H1 (cell line): ENCODE data around the gene KHDC4. TPM values are rescaled to one million over a fixed set of nuclear protein-coding genes. Genes with fewer than 3 reads are reported as not detected.

Source experiments
- CEBPB ChIP-seq: IDR thresholded peaks from 2 replicates; pipeline ENCODE4 v1.6.1; 2012; ENCODE audit warnings: low read depth, low read length
- EGR1 ChIP-seq: IDR thresholded peaks from 2 replicates; pipeline ENCODE4 v1.6.1; 2011; ENCODE audit warnings: low read depth, low read length, borderline replicate concordance
- KDM5A ChIP-seq: fragments of 200-600 bp; IDR thresholded peaks from 2 replicates; pipeline ENCODE4 v1.7.1; 2012; ENCODE audit warnings: mild to moderate bottlenecking, low read length, inconsistent platforms, mixed read lengths
- NANOG ChIP-seq: IDR thresholded peaks from 2 replicates; pipeline ENCODE4 v1.6.1; 2011; ENCODE audit warnings: low read length, low read depth, mild to moderate bottlenecking, inconsistent platforms; ENCODE audit not compliant: insufficient read depth, poor library complexity, severe bottlenecking
- RNF2 ChIP-seq: fragments of 200-900, 300-1000 bp; sonication (generic); IDR thresholded peaks from 2 replicates; pipeline ENCODE4 v1.7.1; 2016; ENCODE audit warnings: borderline replicate concordance, low read depth, mild to moderate bottlenecking, antibody characterized with exemption, low read length; ENCODE audit not compliant: poor library complexity, severe bottlenecking; ENCODE audit errors: missing control alignments
- SAP30 ChIP-seq: fragments of 300-600 bp; sonication (generic); IDR thresholded peaks from 2 replicates; pipeline ENCODE4 v1.7.1; 2012; ENCODE audit warnings: low read length, moderate library complexity, mild to moderate bottlenecking, inconsistent platforms; ENCODE audit not compliant: insufficient read depth, insufficient replicate concordance
- polyA plus RNA-seq, 7 experiments: library from polyadenylated mRNA; depleted of rRNA in 3 of 7; stranded (reverse) in 5 of 7; unstranded in 2 of 7; fragments of >200 nt in 5 of 7; fragments of 200-250 nt in 2 of 7; gene quantifications; 1 replicate in 5 of 7; 2 replicates in 1 of 7; 4 replicates in 1 of 7; pipeline versions ENCODE4 v1.2.1 to v1.2.3, GENCODE V29; 2011 to 2013; ENCODE audit warnings: missing spikeins in 2 of 7, mixed read lengths in 2 of 7
- total RNA-seq: library from RNA; stranded (reverse); fragmentation: NEBNext Ultra II Directional; extraction: Animal tissue kit (Norgen Biotek cat#: 25700); gene quantifications from 2 replicates; pipeline ENCODE4 v1.2.1, GENCODE V29; 2021
- TF ChIP-seq, protein P1 (sequence below): IDR thresholded peaks from 2 replicates; pipeline ENCODE4 v1.6.1; 2012; ENCODE audit warnings: inconsistent platforms
- TF ChIP-seq, protein P2 (sequence below): fragments of 300-600 bp; sonication (generic); IDR thresholded peaks from 2 replicates; pipeline ENCODE4 v1.7.1; 2012; ENCODE audit warnings: low read length, moderate library complexity, mild to moderate bottlenecking, inconsistent platforms; ENCODE audit not compliant: insufficient replicate concordance

The KHDC4 gene
- total and polyA plus RNA-seq, 2 of the 8 experiments (the other 6 are each of a cell fraction or from before 2014, with no cell fraction given), result 56.6 to 81.1 TPM

GRCh38 chr1:155931332-155932038 lies 2.7 kb downstream of the KHDC4 start (continued):
- TF ChIP-seq NANOG (no peak), RNF2 (no peak), KDM5A (no peak), EGR1 (no peak), CEBPB (no peak), SAP30 (no peak)
- TF ChIP-seq, protein P1, sequence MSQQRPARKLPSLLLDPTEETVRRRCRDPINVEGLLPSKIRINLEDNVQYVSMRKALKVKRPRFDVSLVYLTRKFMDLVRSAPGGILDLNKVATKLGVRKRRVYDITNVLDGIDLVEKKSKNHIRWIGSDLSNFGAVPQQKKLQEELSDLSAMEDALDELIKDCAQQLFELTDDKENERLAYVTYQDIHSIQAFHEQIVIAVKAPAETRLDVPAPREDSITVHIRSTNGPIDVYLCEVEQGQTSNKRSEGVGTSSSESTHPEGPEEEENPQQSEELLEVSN, result no peak
- TF ChIP-seq, protein P2, sequence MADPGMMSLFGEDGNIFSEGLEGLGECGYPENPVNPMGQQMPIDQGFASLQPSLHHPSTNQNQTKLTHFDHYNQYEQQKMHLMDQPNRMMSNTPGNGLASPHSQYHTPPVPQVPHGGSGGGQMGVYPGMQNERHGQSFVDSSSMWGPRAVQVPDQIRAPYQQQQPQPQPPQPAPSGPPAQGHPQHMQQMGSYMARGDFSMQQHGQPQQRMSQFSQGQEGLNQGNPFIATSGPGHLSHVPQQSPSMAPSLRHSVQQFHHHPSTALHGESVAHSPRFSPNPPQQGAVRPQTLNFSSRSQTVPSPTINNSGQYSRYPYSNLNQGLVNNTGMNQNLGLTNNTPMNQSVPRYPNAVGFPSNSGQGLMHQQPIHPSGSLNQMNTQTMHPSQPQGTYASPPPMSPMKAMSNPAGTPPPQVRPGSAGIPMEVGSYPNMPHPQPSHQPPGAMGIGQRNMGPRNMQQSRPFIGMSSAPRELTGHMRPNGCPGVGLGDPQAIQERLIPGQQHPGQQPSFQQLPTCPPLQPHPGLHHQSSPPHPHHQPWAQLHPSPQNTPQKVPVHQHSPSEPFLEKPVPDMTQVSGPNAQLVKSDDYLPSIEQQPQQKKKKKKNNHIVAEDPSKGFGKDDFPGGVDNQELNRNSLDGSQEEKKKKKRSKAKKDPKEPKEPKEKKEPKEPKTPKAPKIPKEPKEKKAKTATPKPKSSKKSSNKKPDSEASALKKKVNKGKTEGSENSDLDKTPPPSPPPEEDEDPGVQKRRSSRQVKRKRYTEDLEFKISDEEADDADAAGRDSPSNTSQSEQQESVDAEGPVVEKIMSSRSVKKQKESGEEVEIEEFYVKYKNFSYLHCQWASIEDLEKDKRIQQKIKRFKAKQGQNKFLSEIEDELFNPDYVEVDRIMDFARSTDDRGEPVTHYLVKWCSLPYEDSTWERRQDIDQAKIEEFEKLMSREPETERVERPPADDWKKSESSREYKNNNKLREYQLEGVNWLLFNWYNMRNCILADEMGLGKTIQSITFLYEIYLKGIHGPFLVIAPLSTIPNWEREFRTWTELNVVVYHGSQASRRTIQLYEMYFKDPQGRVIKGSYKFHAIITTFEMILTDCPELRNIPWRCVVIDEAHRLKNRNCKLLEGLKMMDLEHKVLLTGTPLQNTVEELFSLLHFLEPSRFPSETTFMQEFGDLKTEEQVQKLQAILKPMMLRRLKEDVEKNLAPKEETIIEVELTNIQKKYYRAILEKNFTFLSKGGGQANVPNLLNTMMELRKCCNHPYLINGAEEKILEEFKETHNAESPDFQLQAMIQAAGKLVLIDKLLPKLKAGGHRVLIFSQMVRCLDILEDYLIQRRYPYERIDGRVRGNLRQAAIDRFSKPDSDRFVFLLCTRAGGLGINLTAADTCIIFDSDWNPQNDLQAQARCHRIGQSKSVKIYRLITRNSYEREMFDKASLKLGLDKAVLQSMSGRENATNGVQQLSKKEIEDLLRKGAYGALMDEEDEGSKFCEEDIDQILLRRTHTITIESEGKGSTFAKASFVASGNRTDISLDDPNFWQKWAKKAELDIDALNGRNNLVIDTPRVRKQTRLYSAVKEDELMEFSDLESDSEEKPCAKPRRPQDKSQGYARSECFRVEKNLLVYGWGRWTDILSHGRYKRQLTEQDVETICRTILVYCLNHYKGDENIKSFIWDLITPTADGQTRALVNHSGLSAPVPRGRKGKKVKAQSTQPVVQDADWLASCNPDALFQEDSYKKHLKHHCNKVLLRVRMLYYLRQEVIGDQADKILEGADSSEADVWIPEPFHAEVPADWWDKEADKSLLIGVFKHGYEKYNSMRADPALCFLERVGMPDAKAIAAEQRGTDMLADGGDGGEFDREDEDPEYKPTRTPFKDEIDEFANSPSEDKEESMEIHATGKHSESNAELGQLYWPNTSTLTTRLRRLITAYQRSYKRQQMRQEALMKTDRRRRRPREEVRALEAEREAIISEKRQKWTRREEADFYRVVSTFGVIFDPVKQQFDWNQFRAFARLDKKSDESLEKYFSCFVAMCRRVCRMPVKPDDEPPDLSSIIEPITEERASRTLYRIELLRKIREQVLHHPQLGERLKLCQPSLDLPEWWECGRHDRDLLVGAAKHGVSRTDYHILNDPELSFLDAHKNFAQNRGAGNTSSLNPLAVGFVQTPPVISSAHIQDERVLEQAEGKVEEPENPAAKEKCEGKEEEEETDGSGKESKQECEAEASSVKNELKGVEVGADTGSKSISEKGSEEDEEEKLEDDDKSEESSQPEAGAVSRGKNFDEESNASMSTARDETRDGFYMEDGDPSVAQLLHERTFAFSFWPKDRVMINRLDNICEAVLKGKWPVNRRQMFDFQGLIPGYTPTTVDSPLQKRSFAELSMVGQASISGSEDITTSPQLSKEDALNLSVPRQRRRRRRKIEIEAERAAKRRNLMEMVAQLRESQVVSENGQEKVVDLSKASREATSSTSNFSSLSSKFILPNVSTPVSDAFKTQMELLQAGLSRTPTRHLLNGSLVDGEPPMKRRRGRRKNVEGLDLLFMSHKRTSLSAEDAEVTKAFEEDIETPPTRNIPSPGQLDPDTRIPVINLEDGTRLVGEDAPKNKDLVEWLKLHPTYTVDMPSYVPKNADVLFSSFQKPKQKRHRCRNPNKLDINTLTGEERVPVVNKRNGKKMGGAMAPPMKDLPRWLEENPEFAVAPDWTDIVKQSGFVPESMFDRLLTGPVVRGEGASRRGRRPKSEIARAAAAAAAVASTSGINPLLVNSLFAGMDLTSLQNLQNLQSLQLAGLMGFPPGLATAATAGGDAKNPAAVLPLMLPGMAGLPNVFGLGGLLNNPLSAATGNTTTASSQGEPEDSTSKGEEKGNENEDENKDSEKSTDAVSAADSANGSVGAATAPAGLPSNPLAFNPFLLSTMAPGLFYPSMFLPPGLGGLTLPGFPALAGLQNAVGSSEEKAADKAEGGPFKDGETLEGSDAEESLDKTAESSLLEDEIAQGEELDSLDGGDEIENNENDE, result no peak
